GM10266 (cell line): ENCODE results near the gene DUS1L.

Source experiments
- DNase-seq: peaks from one replicate; pipeline ENCODE4 v3.0.0; 2012; ENCODE audit errors: extremely low spot score
- TF ChIP-seq, protein P1 (sequence below): IDR thresholded peaks from 2 replicates; pipeline ENCODE4 v1.5.1; 2012; ENCODE audit warnings: mild to moderate bottlenecking, low read depth; ENCODE audit not compliant: control insufficient read depth, insufficient read depth; ENCODE audit errors: missing control alignments

The DUS1L gene

DNA sequence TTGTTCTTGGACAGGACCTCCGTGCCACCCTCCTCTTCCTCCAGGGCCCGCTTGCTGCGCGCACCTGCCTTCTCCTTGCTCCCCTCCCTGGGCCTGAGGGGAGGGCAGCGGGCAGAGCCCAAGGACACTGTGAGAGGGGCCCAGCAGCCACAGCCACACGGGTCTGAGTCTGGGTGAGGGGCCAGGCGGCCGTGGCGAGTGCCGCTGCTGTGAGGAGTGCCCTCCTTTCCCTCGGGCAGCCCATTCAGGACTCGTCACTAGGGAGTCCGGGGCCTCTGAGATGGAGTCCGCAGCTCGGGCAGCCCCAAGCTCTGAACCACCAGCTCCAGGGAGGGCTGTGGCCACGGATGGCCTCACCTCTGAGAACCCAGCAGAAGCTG lies 5.6 kb downstream of the DUS1L start:
- no peak for DNase-seq
- TF ChIP-seq, protein P1, sequence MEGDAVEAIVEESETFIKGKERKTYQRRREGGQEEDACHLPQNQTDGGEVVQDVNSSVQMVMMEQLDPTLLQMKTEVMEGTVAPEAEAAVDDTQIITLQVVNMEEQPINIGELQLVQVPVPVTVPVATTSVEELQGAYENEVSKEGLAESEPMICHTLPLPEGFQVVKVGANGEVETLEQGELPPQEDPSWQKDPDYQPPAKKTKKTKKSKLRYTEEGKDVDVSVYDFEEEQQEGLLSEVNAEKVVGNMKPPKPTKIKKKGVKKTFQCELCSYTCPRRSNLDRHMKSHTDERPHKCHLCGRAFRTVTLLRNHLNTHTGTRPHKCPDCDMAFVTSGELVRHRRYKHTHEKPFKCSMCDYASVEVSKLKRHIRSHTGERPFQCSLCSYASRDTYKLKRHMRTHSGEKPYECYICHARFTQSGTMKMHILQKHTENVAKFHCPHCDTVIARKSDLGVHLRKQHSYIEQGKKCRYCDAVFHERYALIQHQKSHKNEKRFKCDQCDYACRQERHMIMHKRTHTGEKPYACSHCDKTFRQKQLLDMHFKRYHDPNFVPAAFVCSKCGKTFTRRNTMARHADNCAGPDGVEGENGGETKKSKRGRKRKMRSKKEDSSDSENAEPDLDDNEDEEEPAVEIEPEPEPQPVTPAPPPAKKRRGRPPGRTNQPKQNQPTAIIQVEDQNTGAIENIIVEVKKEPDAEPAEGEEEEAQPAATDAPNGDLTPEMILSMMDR = no peak

DNA sequence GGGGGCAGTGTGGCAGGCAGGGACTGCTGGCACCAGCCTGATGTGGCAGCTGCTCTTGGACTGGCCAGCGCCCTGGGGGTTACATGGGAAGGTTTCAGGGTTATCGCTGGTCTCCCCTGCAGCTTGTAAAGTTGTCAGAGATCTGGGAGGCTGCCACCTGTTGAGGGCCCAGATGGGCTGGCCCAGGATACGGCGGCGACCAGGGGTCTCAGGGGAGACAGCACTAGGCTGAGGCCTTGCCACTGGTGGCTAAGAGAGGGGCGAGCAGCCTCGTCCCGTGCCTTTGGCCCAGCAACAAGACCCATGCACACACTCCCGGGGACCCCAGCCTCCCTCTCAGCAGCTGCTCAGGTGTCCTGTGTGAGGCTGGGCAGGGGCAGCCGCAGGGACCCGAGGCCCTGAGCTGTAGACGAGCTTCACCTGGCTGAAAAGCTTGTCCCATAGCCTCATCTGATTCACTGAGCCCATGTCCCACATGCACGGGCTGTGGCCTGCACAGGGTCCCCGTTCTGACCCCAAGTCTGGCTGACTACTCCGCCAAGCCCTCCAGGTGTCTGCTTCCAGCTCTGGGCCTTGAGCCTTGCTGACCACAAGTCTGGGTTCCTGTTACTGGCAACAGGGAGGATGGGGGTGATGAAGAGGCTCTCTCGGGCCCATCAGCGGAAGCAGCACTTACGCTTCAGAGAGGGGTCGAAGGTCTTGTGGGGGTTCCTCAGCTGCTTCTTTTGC lies 6.2 kb downstream of the DUS1L start:
- TF ChIP-seq, protein P1 = no peak
- no peak for DNase-seq

DNA sequence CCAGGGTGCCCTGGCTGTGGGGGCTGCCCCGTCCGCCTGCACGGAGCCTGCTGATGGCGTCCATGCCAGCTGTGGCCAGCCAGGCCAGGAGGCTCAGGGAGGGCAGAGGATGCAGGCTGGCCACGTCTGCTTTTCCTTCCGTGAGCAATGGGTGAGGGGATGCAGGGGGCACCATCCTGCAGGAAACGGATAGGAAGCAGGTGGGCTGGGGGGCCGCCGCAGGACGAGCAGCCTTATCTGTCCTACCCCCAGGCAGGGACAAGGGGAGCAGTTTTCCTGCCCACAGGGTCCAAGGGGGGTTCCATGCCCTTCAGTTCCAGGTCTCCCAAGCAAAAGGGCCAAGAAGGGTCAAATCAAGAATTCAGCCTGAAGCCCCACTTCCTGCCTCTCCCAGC lies 6.8 kb downstream of the DUS1L start:
- no peak for DNase-seq
- TF ChIP-seq, protein P1 = no peak

DNA sequence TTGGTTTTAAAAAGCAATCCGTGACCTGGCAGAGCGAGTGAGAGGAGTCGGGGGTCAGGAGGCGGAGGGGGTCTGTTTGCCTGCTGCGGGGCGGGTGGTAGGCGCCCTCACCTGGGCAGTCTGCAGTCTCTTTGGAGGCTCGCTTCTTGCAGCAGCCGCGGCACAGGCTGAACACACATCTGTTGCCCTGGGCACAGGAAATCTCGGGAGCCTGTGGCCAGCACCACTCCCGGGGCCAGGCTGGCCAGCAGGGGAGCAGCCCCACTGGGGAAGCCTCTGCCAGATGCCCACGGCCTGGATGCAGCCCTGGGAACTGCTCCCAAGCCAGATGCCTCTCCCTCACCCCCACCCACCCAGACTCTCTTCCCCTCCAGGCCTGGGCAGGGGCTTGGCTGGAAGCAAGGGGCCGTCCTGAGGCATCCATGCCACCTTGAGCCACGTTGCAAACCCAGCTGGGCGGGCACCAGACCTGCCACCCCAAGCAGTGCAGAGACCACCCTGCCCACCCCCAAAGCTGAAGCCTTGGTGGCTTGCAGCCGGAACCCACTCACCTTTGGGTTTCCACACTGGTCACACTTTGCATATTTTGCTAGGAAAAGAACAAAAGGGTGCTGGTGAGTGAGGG lies 7.3 kb downstream of the DUS1L start:
- TF ChIP-seq, protein P1 = no peak
- DNase-seq = no peak

DNA sequence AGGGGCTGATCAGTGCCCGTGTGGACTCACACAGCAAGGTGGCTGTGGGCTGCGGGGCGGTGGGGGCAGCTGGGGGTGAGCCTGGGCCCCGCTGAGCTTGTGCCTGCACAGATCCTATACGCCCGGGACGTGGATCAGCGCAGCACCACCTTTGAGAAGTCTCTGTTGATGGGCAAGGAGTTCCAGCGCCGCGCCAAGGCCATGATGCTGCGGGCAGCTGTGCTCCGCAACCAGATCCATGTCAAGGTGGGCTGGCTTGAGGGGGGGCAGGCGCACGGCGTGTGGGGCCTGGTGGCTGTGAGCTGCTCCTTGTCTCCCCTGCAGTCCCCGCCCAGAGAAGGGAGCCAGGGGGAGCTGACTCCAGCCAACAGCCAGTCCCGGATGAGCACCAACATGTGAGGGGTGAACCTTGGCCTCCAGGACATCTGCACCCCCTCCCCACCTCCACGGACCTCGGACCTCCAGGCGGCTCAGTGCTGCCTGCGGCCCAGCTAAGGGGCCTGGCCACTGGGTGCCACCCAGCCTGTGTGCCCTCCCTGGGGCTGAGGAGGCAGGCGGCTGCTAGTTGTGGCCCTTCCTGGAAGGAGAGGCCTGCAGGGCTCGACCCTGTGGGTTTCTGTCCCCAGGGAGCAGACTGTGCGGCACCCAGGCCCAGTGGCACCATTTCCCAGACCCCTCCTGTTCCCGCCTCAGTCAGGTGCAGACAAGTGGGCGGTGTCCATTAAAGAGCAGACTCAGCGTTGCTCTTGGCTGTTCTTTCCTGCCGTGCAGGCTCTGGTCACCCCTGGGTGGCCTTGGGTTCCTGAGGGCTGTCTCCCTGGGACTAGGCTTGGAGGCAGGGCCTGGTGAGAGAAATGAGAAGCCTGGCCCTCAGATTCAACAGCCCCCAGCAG lies 8.6 kb downstream of the DUS1L start:
- TF ChIP-seq, protein P1 = no peak
- no peak for DNase-seq

DNA sequence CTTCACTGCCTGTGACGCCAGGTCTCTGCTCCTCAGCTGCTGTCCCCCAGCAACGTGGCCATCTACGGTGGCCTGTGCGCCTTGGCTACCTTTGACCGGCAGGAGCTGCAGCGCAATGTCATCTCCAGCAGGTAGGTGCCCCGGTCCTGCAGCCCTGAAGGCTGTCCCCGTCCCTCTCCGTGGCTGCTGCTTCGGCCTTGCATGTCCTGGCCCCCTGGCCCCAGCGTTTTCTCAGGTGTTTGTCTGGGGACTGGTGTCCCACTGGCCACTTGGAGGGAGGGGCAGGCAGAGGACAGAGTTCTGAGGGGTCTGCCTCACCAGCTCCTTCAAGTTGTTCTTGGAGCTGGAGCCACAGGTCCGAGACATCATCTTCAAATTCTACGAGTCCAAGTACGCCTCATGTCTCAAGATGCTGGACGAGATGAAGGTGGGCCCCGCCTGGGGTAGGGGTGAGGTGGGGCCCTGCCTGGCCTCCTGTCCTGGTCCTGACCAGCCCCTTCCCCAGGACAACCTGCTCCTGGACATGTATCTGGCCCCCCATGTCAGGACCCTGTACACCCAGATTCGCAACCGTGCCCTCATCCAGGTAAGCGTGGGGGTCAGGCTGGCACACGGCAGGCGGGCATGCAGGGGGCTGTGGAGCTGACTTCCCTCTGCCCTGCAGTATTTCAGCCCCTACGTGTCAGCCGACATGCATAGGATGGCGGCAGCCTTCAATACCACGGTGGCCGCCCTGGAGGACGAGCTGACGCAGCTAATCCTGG lies 9.5 kb downstream of the DUS1L start:
- DNase-seq = no peak
- TF ChIP-seq, protein P1 = no peak
